Liver (tissue), 9 donors: Measurements from ENCODE around the gene MYF6. TPM values are rescaled to one million over a fixed set of nuclear protein-coding genes. Genes with fewer than 3 reads are reported as not detected.

Experiments used
- DNase-seq: peaks from one replicate; pipeline ENCODE4 v3.0.0-alpha.2; 2017; ENCODE audit warnings: low spot score
- H3K27ac ChIP-seq, 2 donors: one replicate each; pipeline ENCODE4 v1.7.0; 2013; ENCODE audit warnings: inconsistent platforms in 2 of 2, low read length in 2 of 2, control low read depth in 1 of 2, low read depth in 1 of 2, mild to moderate bottlenecking in 1 of 2
- H3K27me3 ChIP-seq, 4 donors: one replicate each; pipeline versions ENCODE4 v1.6.1 to v1.7.0; 2013; ENCODE audit warnings: low read length in 3 of 4, inconsistent platforms in 1 of 4, mild to moderate bottlenecking in 1 of 4, moderate library complexity in 1 of 4; ENCODE audit not compliant: control insufficient read depth in 4 of 4, insufficient read depth in 4 of 4
- H3K36me3 ChIP-seq, 4 donors: one replicate each; pipeline versions ENCODE4 v1.6.1 to v1.7.0; 2013; ENCODE audit warnings: low read length in 3 of 4, mild to moderate bottlenecking in 3 of 4, low read depth in 1 of 4, moderate library complexity in 1 of 4; ENCODE audit not compliant: control insufficient read depth in 4 of 4, insufficient read depth in 3 of 4
- H3K4me1 ChIP-seq, 4 donors: one replicate each; pipeline versions ENCODE4 v1.6.1 to v1.7.0; 2013; ENCODE audit warnings: low read length in 3 of 4, mild to moderate bottlenecking in 3 of 4, moderate library complexity in 1 of 4; ENCODE audit not compliant: control insufficient read depth in 4 of 4, insufficient read depth in 4 of 4
- H3K4me3 ChIP-seq, 3 donors: one replicate each; pipeline versions ENCODE4 v1.6.1 to v1.7.0; 2013; ENCODE audit warnings: low read length in 3 of 3, control low read depth in 1 of 3, low read depth in 1 of 3, mild to moderate bottlenecking in 1 of 3
- H3K9ac ChIP-seq, 2 donors: one replicate each; pipeline ENCODE4 v1.7.0; 2013; ENCODE audit warnings: low read length in 2 of 2, mild to moderate bottlenecking in 2 of 2, moderate library complexity in 2 of 2, control low read depth in 1 of 2, low read depth in 1 of 2
- H3K9me3 ChIP-seq, 4 donors: one replicate each; pipeline versions ENCODE4 v1.6.1 to v1.7.0; 2013; ENCODE audit warnings: low read length in 3 of 4; ENCODE audit not compliant: control insufficient read depth in 4 of 4
- CTCF ChIP-seq: fragments of 150-350 bp; IDR thresholded peaks from 2 replicates; pipeline ENCODE4 v1.5.1; 2017; ENCODE audit warnings: improper control_type of control experiment, low read depth, low read length; ENCODE audit not compliant: missing input control
- FOXA2 ChIP-seq: IDR thresholded peaks from 2 replicates; pipeline ENCODE4 v1.6.1; 2016; ENCODE audit warnings: antibody characterized with exemption
- GABPA ChIP-seq, 2 donors: IDR thresholded peaks in 1 of 2; conservative IDR thresholded peaks in 1 of 2; 2 replicates each; pipeline ENCODE4 v1.6.1; 2016; ENCODE audit warnings: antibody characterized with exemption in 2 of 2, mild to moderate bottlenecking in 1 of 2, moderate library complexity in 1 of 2
- HNF4A ChIP-seq, 2 donors: conservative IDR thresholded peaks; 2 replicates each; pipeline ENCODE4 v1.6.1; 2016; ENCODE audit warnings: antibody characterized with exemption in 2 of 2, mild to moderate bottlenecking in 2 of 2
- HNF4G ChIP-seq: IDR thresholded peaks from 2 replicates; pipeline ENCODE4 v1.6.1; 2016; ENCODE audit warnings: antibody characterized with exemption
- REST ChIP-seq: IDR thresholded peaks from 2 replicates; pipeline ENCODE4 v1.6.1; 2016; ENCODE audit warnings: antibody characterized with exemption, mild to moderate bottlenecking
- RXRA ChIP-seq, 2 donors: IDR thresholded peaks; 2 replicates each; pipeline ENCODE4 v1.6.1; 2017 to 2018; ENCODE audit warnings: antibody characterized with exemption in 2 of 2, mild to moderate bottlenecking in 1 of 2
- TAF1 ChIP-seq: conservative IDR thresholded peaks from 2 replicates; pipeline ENCODE4 v1.6.1; 2016; ENCODE audit warnings: antibody characterized with exemption, mild to moderate bottlenecking
- ZBTB33 ChIP-seq: IDR thresholded peaks from 2 replicates; pipeline ENCODE4 v1.6.1; 2016; ENCODE audit warnings: antibody characterized with exemption
- WGBS: extraction: QIAGEN DNeasy Blood & Tissue Kit; methylation state at CpG from one replicate; pipeline ENCODE4 v1.1.7; 2013; 5-methylcytosine and 5-hydroxymethylcytosine counted together
- polyA plus RNA-seq, 2 donors: library from polyadenylated mRNA; stranded (reverse) in 1 of 2; unstranded in 1 of 2; fragments of 200-250 nt in 1 of 2; fragments of >200 nt in 1 of 2; fragmentation: Nextera tagmentation in 1 of 2; extraction: Ambion mirVana in 1 of 2; gene quantifications; one replicate each; pipeline versions ENCODE4 v1.2.1 to v1.2.3, GENCODE V29; 2013 to 2015
- total RNA-seq, 2 donors: library from RNA; depleted of rRNA; stranded (reverse); fragments of >200 nt; gene quantifications; one replicate each; pipeline ENCODE4 v1.2.3, GENCODE V29; 2014
- donor health status: healthy.
- donor health status: healthy.
- donor health status: healthy.
- donor health status: healthy.
- donor health status: healthy.

Gene MYF6
- not detected for total RNA-seq
- polyA plus RNA-seq: under 1 TPM; 0.05 to 0.18 TPM

- H3K27ac ChIP-seq: no peak within 1 kb of the TSS
- peak within 1 kb of the TSS; percentile 24 to 44 (median 41) for H3K4me3 ChIP-seq
- no peak for DNase-seq
- no peaks in the 10 kb centered on the region for H3K27me3 ChIP-seq
- H3K36me3 ChIP-seq: no peaks in the 10 kb centered on the region
- no peaks in the 10 kb centered on the region for H3K9me3 ChIP-seq
- H3K9ac ChIP-seq: peak within 1 kb of the TSS in 1 of 2 donors; percentile 3
- WGBS: 69% methylated on average over 4 of the region's 4 CpGs
- peaks cover 2 to 15% (median 6%) of the 10 kb centered on the region in 4 donors for H3K4me1 ChIP-seq
- TF ChIP-seq HNF4G: no peak
- TF ChIP-seq HNF4A (conservative IDR thresholded peaks at IDR 0.05): no peak
- no peak for TF ChIP-seq ZBTB33
These were observed at the start of gene MYF6 for GRCh38 chr12:80707126-80707829. Gene MYF6, plus strand, starts transcription at chr12:80707634. Its CDS starts 86 bp downstream, at chr12:80707720.

- WGBS: 84% methylated on average over 5 of the region's 5 CpGs
- DNase-seq: no peak
These were observed 47.8 kb upstream of the MYF6 start for GRCh38 chr12:80659512-80660063.

More at GRCh38 chr12:80659512-80660063, 47.8 kb upstream of the MYF6 start:
- Histone ChIP-seq H3K9ac (no peak overlapping the region), H3K4me1 (no peaks in the 10 kb centered on the region), H3K27ac (no peak overlapping the region), H3K36me3 (no peaks in the 10 kb centered on the region), H3K4me3 (no peak overlapping the region), H3K9me3 (no peaks in the 10 kb centered on the region), H3K27me3 (no peaks in the 10 kb centered on the region)
- no peak for TF ChIP-seq HNF4G
- no peak for TF ChIP-seq CTCF
- no peak for TF ChIP-seq REST
- TF ChIP-seq TAF1: no peak
- TF ChIP-seq ZBTB33: no peak
- TF ChIP-seq FOXA2: no peak
- no peak for TF ChIP-seq GABPA (IDR thresholded peaks at IDR 0.05 in 1 of 2, conservative IDR thresholded peaks at IDR 0.05 in 1 of 2)
- no peak for TF ChIP-seq RXRA (IDR thresholded peaks at IDR 0.05)
